ENCODE data around the gene MXRA7.

MXRA7 gene

DNA sequence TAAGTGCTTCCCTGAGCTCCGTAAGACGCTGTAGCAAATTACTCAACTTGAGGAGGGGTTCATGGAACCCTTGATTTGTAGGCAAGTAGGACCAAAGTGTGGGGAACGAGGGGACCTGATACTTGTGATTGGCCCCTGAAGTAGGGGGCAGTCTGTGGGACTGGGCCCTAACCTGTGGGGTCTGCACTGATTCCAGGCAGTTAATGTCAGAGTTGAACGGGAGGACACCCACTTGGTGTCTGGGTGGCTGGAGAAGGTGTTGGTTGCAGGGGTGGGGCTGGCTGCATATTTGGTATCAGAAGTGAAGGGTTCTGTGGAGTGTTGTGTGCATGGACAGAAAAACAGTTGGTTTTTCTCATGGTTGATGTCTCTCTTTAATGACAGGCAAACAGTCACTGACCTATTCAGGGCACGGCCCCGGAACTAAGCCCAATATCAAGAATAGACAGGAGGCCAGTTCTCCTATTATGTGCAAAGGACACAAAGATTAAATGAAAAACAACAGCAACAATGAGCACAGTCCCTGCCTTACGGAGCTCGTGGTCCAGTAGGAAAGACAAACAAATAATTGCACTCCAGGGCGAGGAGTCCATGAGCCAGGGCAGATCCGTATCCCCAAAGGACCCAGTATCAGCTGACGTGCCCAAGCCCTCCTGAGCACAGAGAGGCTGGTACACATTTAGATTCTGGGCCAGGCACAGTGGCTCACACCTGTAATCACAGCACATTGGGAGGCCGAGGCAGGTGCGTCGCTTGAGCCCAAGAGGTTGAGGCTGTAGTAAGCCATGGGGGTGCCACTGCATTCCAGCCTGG lies 19.2 kb downstream of the MXRA7 start:
- DNase-seq, result no peak

DNA sequence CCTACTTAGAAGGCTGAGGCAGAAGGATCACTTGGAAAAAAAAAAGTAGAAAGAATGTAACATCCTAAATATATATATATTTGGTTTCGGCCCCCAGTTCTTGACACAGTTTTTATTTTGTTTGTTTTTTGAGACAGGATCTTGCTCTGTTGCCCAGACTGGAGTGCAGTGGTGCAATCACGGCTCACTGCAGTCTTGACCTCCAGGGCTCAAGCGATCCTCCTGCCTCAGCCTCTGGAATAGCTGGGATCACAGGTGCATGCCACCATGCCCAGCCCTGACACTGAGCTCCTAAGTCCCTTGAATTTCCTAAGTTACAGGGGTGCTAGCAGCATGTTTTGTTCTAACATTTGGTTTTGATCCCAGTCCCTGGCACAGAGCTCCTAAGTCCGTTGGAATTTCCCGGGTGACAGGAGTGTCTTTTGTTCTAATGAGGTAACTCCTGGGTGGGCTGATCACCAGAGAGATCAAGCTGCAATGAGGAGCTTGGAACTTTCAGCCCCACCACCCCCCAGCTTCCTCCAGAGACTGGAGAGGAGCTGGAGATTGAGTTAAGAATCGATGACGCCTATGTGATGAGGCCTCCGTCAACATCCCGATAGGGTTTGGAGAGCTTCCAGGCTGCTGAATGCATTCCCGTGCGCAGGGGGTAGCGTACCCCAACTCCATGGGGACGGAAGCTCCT lies 20.0 kb downstream of the MXRA7 start:
- DNase-seq, result no peak

GRCh38 chr17:76689859-76690258 lies 20.9 kb downstream of the MXRA7 start:
- no peak for DNase-seq

DNA sequence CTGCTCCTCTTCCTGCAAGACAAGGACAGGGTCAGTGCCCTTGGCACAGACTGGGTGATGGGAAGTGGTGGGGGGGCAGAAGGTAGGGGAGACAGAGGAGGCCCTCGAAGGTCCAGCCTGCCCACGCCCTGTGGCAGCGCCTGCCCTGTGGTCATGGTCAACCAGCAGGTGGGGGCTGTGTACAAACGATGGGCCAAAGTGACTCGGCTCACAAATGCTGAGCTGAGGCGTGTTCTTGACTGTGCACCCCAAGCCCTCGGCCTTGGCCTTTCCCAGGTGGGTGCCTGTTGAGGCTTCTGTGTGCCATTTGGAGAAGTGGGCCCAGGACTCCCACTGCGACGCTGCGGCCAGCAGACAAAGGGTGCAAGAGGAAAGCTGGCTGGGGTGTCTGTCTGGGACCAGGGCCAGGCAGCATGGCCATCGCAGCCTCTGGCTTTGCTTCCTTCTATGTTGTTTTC lies 22.6 kb downstream of the MXRA7 start:
- no peak for DNase-seq

- DNase-seq, result no peak
Measured at GRCh38 chr17:76687298-76688164, 23.2 kb downstream of the MXRA7 start.

- DNase-seq, result no peak
Measured at GRCh38 chr17:76686538-76687297, 24.0 kb downstream of the MXRA7 start.

- DNase-seq, result no peak
Measured at GRCh38 chr17:76685846-76686245, 24.9 kb downstream of the MXRA7 start.

- DNase-seq, result no peak
Measured at GRCh38 chr17:76685366-76685765, 25.4 kb downstream of the MXRA7 start.

DNA sequence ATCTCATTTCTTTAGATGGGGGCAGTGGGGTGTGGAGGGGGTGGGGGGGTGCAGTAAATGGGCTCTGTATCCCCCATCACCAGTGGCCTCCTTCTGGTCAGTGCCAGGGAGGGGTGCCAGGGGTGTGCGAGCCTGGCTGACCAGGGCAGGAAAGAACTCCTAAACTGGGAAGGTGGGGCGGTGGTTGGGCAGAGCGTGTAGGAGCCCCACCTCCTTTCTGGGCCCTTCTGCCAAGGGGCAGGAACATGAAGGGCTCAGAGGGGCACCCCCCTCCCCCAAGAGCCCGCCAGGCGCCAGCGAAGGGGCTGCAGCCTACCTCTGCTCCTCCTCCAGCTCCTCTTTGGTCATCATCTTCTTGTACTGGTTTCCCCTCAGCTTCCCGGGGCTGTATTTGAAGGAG lies 26.0 kb downstream of the MXRA7 start:
- no peak for DNase-seq

DNA sequence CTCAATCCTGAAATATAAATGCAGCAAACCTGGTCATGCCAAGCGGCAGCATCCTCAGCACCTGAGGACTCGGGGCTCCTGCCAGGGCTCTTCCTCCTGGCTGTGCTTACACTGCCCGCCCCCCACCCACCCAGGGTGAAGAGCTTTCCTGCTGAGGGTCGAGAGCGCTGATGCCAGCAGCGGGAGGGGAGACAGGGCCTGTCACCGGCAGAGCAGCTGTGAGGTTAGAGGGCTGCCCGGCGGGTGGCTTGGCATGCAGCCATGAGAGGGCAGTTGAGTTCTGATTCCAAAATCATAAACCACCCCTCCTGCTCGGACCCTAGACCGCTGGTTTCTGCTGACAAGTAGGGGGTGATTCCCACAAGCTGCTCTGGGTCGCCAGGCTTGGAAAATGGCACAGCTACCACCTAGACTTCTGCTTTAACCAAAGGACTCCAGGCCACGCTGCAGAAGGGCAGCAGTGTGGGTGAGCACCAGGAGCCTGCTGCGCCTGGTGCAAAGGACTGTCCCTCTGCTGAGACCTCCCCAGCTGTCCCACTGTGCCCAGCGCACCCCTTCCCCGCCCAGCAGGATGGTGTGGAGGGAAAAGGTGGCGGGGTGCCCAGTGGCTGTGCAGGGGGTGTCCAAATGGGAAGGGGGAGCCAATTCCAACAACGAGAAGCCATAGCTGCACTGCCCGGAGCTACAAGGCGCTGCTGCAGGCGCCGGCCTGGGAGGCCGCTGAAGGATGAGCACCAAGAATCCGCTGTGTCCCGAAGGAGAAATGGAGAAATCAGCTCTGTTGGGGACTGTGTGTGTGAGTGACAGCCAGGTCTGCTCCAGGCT lies 26.6 kb downstream of the MXRA7 start:
- DNase-seq, result no peak

- no peak for DNase-seq
Measured at GRCh38 chr17:76683011-76683755, 27.6 kb downstream of the MXRA7 start.

DNA sequence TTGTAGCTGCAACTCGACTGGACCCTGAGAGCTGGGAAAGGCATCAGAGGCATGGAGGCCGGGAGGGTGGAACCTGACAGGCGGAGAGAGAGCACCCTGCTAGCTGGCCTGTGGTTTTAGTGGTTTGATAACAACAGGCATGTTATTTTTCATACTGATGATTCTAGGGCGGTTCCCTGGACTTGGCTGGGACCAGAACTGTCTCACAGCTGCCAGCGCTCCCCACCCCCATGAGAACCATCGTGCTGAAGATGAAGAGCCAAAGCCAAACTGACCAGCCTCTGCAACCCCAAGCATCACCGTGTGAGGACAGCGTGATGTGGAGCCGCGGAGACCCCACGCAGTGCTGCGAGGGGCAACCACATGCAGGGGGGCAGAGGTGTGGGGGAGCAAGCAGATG lies 28.5 kb downstream of the MXRA7 start:
- no peak for DNase-seq

- peak; percentile 62 for DNase-seq
Measured at GRCh38 chr17:76681222-76682137, 29.3 kb downstream of the MXRA7 start.

GRCh38 chr17:76679239-76679638 lies 31.5 kb downstream of the MXRA7 start:
- no peak for DNase-seq

DNA sequence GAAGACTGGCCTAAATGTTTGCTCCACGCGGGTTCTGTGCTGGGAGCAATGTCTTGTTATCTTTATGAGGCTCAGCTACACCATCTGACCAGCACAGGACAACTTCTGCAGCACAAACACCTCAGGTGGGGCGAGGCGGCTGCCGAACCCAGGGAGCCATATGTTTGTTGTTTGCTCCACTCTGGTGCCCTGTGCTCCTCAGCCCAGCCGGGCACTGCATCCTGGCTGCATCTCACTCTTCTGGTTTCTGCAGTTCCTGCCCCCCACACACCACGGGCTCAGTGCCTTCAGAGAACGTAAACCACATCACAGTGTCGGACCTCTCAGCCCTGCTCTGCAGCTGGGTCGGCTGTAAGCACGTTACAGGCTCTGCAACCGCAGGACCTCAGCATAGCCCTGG lies 32.4 kb downstream of the MXRA7 start:
- DNase-seq, result peak; percentile 5

GRCh38 chr17:76677406-76677805 lies 33.4 kb downstream of the MXRA7 start:
- DNase-seq, result no peak

GRCh38 chr17:76676629-76677028 lies 34.1 kb downstream of the MXRA7 start:
- no peak for DNase-seq

DNA sequence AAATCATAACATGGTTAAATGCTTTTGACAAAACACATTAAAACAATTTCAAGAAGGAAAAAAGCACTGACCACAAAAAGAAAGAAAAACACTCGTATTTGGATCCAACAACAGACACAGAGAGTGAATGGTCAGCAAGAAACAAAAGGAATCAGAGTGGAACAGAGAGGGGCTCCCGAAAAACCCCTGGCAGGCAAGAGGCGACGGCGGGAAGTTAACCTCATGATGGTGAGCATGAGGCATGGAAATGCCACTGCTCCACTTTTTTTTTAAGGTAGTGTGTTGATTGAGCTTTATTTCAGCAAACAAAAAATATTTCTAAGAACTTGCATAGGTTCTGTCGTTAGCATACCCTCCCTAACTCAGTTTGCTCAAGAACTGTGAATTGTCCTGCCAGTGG lies 35.1 kb downstream of the MXRA7 start:
- no peak for DNase-seq

DNA sequence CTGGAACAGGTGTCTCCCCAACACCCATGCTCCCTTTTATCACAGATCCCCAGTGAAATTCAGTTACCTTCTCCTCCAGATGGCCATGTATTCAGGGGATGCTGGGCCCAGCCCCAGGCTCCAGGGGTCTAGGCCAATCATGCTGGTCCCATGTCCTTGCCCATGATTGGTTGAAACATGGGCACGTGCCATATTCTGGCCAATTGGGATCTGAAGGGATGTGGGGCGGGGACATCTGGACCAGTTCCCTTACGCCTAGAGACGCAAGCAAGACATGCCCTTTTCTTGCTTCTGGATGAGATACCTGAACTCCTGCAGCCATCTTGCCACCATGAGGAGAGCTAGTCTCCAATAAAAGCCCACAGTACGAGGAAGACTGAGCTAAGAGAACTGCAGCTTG lies 36.2 kb downstream of the MXRA7 start:
- DNase-seq, result no peak

GRCh38 chr17:76673729-76674128 lies 37.0 kb downstream of the MXRA7 start:
- no peak for DNase-seq
